ENCODE data around the gene KCTD19.

DNA sequence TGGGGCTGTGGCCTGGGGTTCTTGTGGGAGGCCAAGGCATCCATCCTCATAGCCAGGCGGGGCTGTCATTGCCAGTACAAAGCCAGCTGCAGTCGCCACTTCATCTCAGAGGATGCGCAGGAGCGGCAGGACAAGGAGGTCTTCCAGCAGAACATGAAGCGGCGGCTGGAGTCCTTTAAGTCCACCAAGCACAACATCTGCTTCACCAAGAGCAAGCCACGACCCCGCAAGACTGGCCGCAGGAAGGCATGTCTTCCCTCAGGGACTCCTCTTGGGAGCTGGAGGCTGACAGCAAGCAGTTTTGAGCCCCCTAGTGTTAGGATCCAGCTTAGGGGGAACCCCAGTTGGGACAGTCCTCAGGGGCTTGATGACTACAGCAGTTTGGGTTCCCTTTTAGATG lies 62.3 kb downstream of the KCTD19 start:
- TF ChIP-seq CTCF (IDR thresholded peaks at IDR 0.05), result no peak
- no peak for TF ChIP-seq POLR2A (IDR thresholded peaks at IDR 0.05)

Measured in vagina (tissue), 2 donors.